NAMALWA (cell line): ENCODE results near the gene CREB3L4.

Source experiments
- DNase-seq: peaks from one replicate; pipeline ENCODE4 v3.0.0-alpha.2; 2015; ENCODE audit warnings: low spot score

The CREB3L4 gene

GRCh38 chr1:153936011-153936802, 31.5 kb upstream of the CREB3L4 start:
- DNase-seq, result no peak

DNA sequence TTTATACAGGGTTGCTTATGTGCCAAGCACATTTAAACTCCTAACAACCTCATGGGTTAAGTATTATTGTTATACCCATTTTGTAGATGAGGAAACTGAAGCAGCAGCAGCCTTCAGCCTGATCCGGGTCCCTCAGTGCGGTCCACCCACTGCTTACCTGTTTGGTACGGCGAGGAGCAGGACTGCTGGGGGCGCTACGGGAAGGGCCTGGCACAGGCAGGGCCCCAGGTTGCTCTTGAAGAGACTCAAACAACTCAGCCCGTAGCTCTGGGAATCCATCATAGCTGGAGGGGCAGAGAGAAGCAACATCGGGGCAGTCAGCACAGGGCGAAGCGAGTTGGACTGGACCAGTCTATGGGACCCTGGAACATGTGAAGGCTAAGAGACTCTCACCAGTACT, 30.4 kb upstream of the CREB3L4 start:
- DNase-seq, result no peak

GRCh38 chr1:153938996-153939395, 28.7 kb upstream of the CREB3L4 start:
- DNase-seq, result no peak

- DNase-seq, result no peak
Measured at GRCh38 chr1:153939476-153939875, 28.2 kb upstream of the CREB3L4 start.

DNA sequence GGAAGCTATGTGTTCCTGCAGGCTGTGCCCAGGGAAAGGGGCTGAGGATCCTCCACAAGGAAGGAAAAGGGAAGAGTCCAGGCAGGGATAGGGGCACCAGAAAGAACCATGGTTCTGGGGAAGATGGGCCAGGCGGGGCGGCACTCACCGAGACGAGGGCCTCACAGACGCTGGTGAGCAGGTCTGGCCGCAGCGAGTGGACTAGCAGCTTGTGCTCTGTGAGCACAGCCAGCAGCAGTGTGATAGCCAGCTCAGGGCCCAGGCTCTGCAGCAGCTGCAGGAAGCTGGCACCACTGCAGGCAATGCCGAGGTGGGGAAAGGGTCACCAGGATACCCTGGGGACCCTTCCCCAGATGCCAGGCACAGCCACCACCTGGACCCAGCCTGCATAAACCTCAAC, 26.9 kb upstream of the CREB3L4 start:
- no peak for DNase-seq

- DNase-seq, result no peak
Measured at GRCh38 chr1:153941826-153942725, 25.6 kb upstream of the CREB3L4 start.

DNA sequence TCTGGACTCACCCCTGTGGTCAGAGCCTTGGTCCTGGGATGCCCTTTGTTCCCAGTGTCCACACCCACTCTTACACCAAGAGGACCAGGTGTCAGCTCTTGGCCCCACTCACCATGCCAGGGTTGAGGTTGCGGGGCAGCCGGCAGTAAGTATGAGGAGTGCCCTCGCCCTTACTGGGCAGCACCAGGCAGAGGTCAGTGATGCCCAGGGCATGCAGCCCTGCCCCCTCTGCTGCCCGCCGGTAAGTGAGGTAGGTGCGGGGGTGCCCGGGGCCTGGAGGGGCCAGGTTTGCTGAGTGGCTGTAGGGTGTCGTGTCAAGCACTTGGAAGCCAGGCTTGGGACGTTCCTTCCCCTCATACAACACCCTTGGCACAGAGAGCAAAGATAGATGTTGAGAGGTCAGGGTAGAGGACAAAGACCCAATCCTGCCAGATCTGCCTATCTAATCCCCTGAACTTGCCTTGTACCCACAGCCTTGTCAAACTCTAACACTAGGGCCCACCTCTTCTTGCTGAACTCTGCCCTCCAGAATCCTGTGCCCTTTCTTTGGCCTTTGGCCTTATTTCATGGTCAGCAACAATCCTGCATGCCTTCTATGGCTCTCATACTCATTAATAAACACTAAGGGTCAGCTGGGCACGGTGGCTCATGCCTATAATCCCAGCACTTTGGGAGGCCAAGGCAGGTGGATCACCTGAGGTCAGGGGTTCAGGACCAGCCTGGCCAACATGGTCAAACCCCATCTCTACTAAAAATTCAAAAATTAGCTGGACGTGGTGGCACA, 24.7 kb upstream of the CREB3L4 start:
- no peak for DNase-seq

- peak; percentile 60 for DNase-seq
Measured at GRCh38 chr1:153944005-153944826, 23.5 kb upstream of the CREB3L4 start.

DNA sequence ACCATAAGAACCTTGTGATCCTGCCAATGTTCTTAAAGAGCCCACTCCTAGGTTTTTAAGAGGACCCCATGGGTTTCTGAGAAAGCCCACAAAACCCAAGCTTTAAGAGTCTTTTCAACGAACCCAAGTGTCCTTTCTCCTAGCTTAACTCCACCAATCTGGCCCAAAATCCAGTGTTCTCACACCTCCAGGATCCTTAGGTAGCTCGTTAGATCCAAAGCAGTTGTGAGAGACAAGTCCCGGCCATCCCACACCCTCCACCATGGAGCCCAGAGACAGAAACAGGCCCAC, 22.9 kb upstream of the CREB3L4 start:
- no peak for DNase-seq

DNA sequence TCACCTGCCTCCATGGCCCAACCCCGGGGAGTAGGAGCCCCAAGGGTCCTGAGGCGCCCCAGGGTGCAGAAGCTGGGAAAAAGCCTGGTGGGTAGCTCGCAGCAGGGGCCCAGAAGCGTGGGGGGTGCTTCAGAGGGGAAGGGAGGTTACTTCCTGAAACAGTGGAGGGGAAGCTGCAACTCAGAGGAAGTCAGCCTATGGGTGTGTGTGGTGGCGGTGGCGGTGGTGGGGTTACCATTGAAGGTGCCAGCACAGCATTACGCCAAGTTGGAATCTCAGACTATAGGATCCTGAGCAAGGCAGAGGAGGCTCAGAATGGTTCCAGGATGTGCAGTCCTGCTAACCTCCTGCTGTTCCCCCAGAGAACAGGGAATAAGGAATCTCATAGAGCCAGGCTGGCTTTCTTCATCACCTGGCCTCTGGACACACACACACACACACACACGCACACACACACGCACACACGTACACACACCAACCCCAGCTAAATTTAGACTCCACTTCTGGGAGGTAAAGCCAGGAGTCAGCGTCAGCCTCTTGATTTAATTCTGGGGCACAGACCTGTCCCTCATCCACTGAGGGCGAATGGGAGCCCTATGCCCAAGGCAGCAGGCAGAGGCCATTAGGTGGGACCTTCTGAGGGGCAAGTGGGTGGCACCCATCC, 22.4 kb upstream of the CREB3L4 start:
- DNase-seq, result peak; percentile 90

GRCh38 chr1:153945795-153946621, 21.7 kb upstream of the CREB3L4 start:
- peak; percentile 98 for DNase-seq

DNA sequence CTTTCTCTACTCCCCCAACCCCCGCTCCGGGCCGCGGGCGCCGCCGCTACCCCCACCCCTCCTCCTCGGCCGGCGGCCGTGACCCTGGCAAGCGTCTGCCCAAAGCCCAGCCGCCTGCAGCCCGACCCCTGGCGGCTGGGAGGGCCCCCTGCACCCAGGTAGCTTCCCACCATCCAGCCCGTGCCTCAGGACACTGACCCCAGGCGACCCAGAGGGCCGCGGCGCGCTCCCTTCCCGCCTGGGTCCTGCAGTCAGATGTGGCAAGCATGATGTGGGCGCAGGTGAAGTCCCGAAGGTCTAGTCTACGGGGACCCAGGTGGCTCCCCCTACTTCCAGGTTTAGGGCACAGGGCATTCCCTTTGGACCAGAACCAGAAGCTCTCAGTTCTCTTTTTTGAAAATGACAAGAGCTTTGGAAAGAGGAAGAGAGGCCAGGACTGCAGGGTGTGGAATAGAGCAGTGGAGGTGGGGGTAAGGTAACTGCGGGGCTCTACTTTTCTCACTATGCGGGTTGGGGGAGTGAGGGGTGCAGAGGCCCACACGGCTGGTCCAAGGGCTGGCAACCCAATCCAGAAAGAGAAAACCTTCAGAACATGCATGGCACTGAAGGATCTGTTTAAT, 21.0 kb upstream of the CREB3L4 start, which contains the start of gene DENND4B:
TSS of gene DENND4B (minus strand) at position 97 of the 620 bp plus-strand sequence. CDS start 2,344 bp downstream, outside the sequence.
- peak; percentile 93 for DNase-seq

DNA sequence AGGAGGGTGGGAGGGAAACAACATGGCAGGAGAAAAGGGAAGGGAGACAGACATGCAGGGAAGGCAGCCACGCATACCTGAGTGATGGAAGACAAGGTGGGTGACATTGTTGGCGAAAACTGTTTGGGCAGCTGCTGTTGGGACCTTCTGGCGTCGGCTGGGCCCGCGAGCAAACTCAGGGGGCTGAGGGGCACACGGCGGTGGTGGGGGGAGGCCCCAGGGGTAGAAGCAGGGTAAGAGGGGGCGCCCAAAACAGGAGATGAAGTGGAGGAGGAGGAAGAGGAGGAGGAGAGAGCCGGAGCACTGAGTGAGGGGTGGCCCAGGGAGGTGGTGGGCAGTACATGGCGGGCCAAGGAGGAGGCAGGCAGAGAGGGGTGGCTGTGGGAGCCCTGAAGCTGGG, 16.5 kb upstream of the CREB3L4 start:
- no peak for DNase-seq

DNA sequence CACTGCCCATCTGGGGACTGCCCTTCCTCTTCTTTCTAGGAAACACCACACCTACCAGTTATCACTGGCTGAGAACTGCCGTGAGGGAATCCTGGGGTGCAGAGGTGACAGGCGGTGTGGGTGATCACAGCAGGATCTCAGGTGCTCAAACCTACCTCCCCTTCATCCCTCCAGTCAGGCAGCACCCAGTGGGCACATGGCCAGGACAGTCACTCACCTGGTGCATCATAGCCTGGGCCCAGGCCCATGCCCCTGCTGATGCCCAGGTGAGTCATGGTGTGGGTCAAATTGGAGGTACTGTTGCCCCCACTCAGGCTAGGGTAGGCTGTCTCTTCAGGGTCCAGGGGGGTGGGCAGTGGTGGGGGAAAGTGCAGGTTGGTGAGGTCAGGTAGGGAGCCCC, 15.9 kb upstream of the CREB3L4 start:
- DNase-seq, result no peak

GRCh38 chr1:153953859-153954365, 13.8 kb upstream of the CREB3L4 start:
- DNase-seq, result no peak

DNA sequence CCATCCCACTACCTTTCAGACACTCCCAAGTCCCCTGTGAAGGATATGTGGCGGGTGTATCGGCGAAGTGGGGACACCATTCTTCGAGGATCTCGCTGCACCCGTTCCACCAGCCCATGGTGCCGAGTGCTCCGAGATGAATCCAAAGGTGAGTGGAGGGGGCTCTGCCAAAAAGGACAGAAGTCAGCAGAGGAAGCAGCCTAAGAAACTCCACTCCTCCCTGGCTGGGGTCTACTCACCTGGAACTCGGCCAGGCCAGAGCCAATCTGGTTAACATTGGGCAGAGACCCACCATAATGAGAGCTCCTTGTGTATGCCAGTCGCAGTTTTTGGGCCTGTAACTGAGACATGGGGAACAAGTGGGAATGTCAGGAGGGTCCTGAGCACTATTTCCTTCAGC, 12.9 kb upstream of the CREB3L4 start:
- DNase-seq, result no peak

GRCh38 chr1:153956997-153957715, 10.5 kb upstream of the CREB3L4 start:
- no peak for DNase-seq

DNA sequence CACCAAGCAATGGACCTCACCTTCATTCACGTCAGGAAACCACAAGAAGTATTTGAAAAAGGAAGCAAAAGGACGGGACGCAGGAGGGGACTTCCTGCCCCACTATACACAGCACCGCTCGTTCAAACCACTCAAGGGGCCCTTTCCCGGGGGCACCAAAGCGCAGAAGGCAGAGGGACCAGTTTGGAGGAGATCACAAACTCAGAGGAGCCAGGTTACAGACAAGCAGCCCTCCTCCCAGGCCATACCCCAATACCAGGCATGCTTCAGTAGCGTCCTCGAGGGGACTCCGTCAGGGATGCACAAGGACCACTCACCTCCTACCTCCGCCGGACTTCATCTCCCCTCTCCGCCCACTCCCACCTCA, 10.0 kb upstream of the CREB3L4 start:
- peak; percentile 70 for DNase-seq
